Mesenchymal stem cell (in vitro differentiated cells and primary cell): ENCODE data around the gene PTPN12.
"Not testable (repeated sequence)": the region's sequence is repeated elsewhere in the genome, so short reads cannot be mapped to it uniquely, and the experiment has no call there.

Experiments
- DNase-seq: peaks from one replicate; pipeline ENCODE4 v3.0.0-alpha.2; 2013
- H2AFZ ChIP-seq: one replicate; pipeline ENCODE4 v1.6.1; 2013; ENCODE audit warnings: low read depth, mild to moderate bottlenecking, control low read depth, inconsistent platforms, low read length, moderate library complexity
- H2AK5ac ChIP-seq: 2 replicates; pipeline ENCODE4 v1.6.1; 2013; ENCODE audit warnings: low read length, moderate library complexity, mild to moderate bottlenecking, inconsistent platforms; ENCODE audit not compliant: severe bottlenecking
- H2BK120ac ChIP-seq: one replicate; pipeline ENCODE4 v1.6.1; 2013; ENCODE audit warnings: low read depth, mild to moderate bottlenecking, inconsistent platforms, low read length, moderate library complexity
- H2BK12ac ChIP-seq, 2 experiments: one replicate each; pipeline ENCODE4 v1.6.1; 2013; ENCODE audit warnings: inconsistent platforms in 2 of 2, low read length in 2 of 2, mild to moderate bottlenecking in 2 of 2, moderate library complexity in 2 of 2, control low read depth in 1 of 2
- H2BK15ac ChIP-seq: one replicate; pipeline ENCODE4 v1.6.1; 2013; ENCODE audit warnings: mild to moderate bottlenecking, low read depth, inconsistent platforms; ENCODE audit not compliant: poor library complexity, severe bottlenecking
- H2BK5ac ChIP-seq: 2 replicates; pipeline ENCODE4 v1.6.1; 2013; ENCODE audit warnings: low read depth, mild to moderate bottlenecking, low read length, control low read depth, inconsistent platforms; ENCODE audit not compliant: poor library complexity, severe bottlenecking
- H3K14ac ChIP-seq, 2 experiments: one replicate each; pipeline ENCODE4 v1.6.1; 2013; ENCODE audit warnings: inconsistent platforms in 2 of 2, low read length in 2 of 2, control low read depth in 1 of 2, mild to moderate bottlenecking in 1 of 2, moderate library complexity in 1 of 2
- H3K18ac ChIP-seq, 2 experiments: one replicate each; pipeline ENCODE4 v1.6.1; 2013; ENCODE audit warnings: inconsistent platforms in 2 of 2, low read length in 2 of 2, control low read depth in 1 of 2, low read depth in 1 of 2, mild to moderate bottlenecking in 1 of 2
- H3K23ac ChIP-seq, 2 experiments: one replicate each; pipeline ENCODE4 v1.6.1; 2013; ENCODE audit warnings: inconsistent platforms in 2 of 2, low read length in 2 of 2, mild to moderate bottlenecking in 2 of 2, moderate library complexity in 2 of 2, control low read depth in 1 of 2
- H3K27ac ChIP-seq: 2 replicates; pipeline ENCODE4 v1.5.1; 2013; ENCODE audit warnings: mild to moderate bottlenecking, moderate library complexity, low read length, control low read depth, inconsistent platforms; ENCODE audit not compliant: poor library complexity, severe bottlenecking
- H3K27me3 ChIP-seq, 2 experiments: 2 replicates each; pipeline versions ENCODE4 v1.6.1 to v1.7.0; 2013; ENCODE audit warnings: low read length in 2 of 2, mild to moderate bottlenecking in 2 of 2, moderate library complexity in 2 of 2, control low read depth in 1 of 2, inconsistent platforms in 1 of 2; ENCODE audit not compliant: control insufficient read depth in 1 of 2, insufficient read depth in 1 of 2
- H3K36me3 ChIP-seq, 2 experiments: 2 replicates each; pipeline versions ENCODE4 v1.6.1 to v1.7.0; 2013; ENCODE audit warnings: low read length in 2 of 2, control low read depth in 1 of 2, inconsistent platforms in 1 of 2, low read depth in 1 of 2, mild to moderate bottlenecking in 1 of 2; ENCODE audit not compliant: insufficient read depth in 2 of 2, control insufficient read depth in 1 of 2
- H3K4ac ChIP-seq, 2 experiments: one replicate each; pipeline ENCODE4 v1.6.1; 2013; ENCODE audit warnings: inconsistent platforms in 2 of 2, low read length in 2 of 2, mild to moderate bottlenecking in 2 of 2, moderate library complexity in 2 of 2, control low read depth in 1 of 2, low read depth in 1 of 2
- H3K4me1 ChIP-seq: 2 replicates; pipeline ENCODE4 v1.6.1; 2013; ENCODE audit warnings: low read depth, low read length, control low read depth; ENCODE audit not compliant: control insufficient read depth, insufficient read depth
- H3K4me2 ChIP-seq: 2 replicates; pipeline ENCODE4 v1.6.1; 2013; ENCODE audit warnings: low read length, mild to moderate bottlenecking, inconsistent platforms; ENCODE audit not compliant: poor library complexity, severe bottlenecking
- H3K4me3 ChIP-seq, 2 experiments: 2 replicates each; pipeline versions ENCODE4 v1.5.1 to v1.7.0; 2013; ENCODE audit warnings: low read length in 2 of 2, mild to moderate bottlenecking in 2 of 2, control low read depth in 1 of 2, low read depth in 1 of 2; ENCODE audit not compliant: insufficient read depth in 1 of 2
- H3K79me1 ChIP-seq: replicated peaks from 2 replicates; pipeline ENCODE4 v1.6.1; 2013; ENCODE audit warnings: mild to moderate bottlenecking, control low read depth, low read length, inconsistent platforms; ENCODE audit not compliant: poor library complexity, severe bottlenecking
- H3K9ac ChIP-seq: 2 replicates; pipeline ENCODE4 v1.7.0; 2013; ENCODE audit warnings: mild to moderate bottlenecking, low read length, moderate library complexity
- H3K9me3 ChIP-seq: 2 replicates; pipeline ENCODE4 v1.7.0; 2013; ENCODE audit warnings: mild to moderate bottlenecking, low read length; ENCODE audit not compliant: control insufficient read depth
- H4K8ac ChIP-seq: one replicate; pipeline ENCODE4 v1.6.1; 2013; ENCODE audit warnings: inconsistent platforms, mild to moderate bottlenecking, low read length, moderate library complexity
- H4K91ac ChIP-seq: one replicate; pipeline ENCODE4 v1.6.1; 2013; ENCODE audit warnings: mild to moderate bottlenecking, low read length, inconsistent platforms
- whole genome bisulfite sequencing: methylation state at CpG from one replicate; pipeline ENCODE4 v1.1.7; 2013; ENCODE audit warnings: mixed read lengths; 5-methylcytosine and 5-hydroxymethylcytosine counted together

PTPN12 gene

DNA sequence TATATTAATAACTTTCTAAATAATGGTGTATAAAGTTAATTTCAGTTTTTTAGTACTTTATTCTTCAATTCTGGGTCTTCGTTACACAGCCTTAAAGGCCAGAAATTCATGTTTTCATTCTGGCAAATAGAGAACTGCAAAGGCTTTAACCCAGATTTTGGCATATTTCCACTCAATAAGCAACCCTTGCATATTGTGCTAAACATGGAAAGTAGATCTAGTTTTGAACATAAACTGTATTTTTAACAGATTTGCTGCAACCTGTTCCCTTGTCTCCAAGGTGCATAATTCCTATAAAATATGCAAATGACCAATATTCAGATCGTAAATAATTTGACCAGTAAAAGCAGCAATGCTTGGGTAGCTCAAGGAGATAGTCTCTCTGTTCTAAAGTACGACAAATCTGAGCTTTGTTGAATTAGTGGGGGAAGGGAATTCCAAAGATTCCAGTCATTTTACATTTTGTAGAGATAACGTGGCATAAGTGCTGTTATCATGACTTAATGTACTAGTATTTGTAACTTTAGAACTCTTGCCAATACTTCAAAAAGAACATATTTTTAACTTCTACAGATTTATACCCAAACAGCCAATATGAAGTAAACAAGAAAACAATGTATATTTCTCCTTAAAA, 112.7 kb downstream of the PTPN12 start:
- Histone ChIP-seq H3K4ac (no peak overlapping the region), H3K27ac (peak overlapping the region; percentile 45), H3K9me3 (no peaks in the 10 kb centered on the region), H2AFZ (no peak overlapping the region), H2BK15ac (no peak overlapping the region), H3K14ac (no peak overlapping the region), H3K23ac (no peak overlapping the region), H3K79me1 (peaks cover 11% of the 10 kb centered on the region), H3K4me3 (no peak overlapping the region), H3K4me1 (peaks cover 5% of the 10 kb centered on the region), H4K8ac (no peak overlapping the region), H2AK5ac (no peak overlapping the region), H3K27me3 (no peaks in the 10 kb centered on the region), H2BK120ac (no peak overlapping the region), H2BK5ac (no peak overlapping the region), H2BK12ac (no peak overlapping the region), H3K36me3 (peaks cover 43 to 61% of the 10 kb centered on the region in 2 experiments), H3K18ac (no peak overlapping the region), H4K91ac (no peak overlapping the region), H3K4me2 (no peak overlapping the region), H3K9ac (peak overlapping the region; percentile 44)
- 73% methylated on average over 3 of the region's 4 CpGs for WGBS
- DNase-seq = peak; percentile 27

DNA sequence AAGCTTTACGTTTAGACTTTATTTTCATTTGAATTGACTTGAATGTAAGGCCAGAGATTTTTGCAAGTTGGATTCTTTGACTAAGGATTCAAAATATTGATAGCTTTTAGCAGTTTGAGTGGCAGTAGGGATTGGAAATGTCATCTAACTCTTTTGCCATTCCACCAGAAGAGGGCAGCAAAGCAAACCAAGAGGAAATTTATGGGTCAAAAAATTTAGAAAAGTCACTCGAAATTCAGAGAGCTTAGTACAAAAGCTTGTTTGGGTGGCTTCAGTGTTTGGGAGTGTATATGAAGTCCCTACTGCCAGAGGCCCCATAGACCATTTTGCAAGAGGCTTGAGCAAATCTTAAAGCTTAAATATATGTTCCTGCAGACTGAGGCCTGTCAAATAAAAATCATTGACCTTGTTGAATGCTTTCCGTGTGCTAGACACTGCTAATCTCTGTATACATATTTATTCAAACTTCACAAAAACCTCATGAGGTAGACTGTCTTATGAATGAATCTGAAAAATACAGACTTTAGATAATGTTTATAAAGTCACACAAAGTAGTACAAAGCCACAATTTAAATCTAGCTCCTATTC, 114.6 kb downstream of the PTPN12 start:
- no peak overlapping the region for H3K27ac ChIP-seq
- peaks cover 5% of the 10 kb centered on the region for H3K4me1 ChIP-seq
- H3K14ac ChIP-seq = no peak overlapping the region
- 14% methylated on average over 2 of the region's 3 CpGs for WGBS
- no peak overlapping the region for H2BK120ac ChIP-seq
- no peaks in the 10 kb centered on the region for H3K27me3 ChIP-seq
- H3K4me3 ChIP-seq = no peak overlapping the region
- H3K18ac ChIP-seq = no peak overlapping the region
- peak; percentile 57 for DNase-seq
- H3K4me2 ChIP-seq = no peak overlapping the region
- H3K9ac ChIP-seq = peak overlapping the region; percentile 33
- no peak overlapping the region for H2BK12ac ChIP-seq
- H3K4ac ChIP-seq = no peak overlapping the region
- no peak overlapping the region for H3K23ac ChIP-seq
- peaks cover 36 to 62% of the 10 kb centered on the region in 2 experiments for H3K36me3 ChIP-seq
- H4K8ac ChIP-seq = no peak overlapping the region
- H2AK5ac ChIP-seq = no peak overlapping the region
- H3K79me1 ChIP-seq = peaks cover 8% of the 10 kb centered on the region
- H3K9me3 ChIP-seq = no peaks in the 10 kb centered on the region
- no peak overlapping the region for H4K91ac ChIP-seq
- no peak overlapping the region for H2AFZ ChIP-seq
- H2BK5ac ChIP-seq = no peak overlapping the region
- no peak overlapping the region for H2BK15ac ChIP-seq

GRCh38 chr7:77652826-77653225, 115.7 kb downstream of the PTPN12 start:
- H3K14ac ChIP-seq, DNase-seq, H3K9ac ChIP-seq, H3K9me3 ChIP-seq, H3K4me3 ChIP-seq, H4K91ac ChIP-seq, H2BK120ac ChIP-seq, H2AFZ ChIP-seq, H4K8ac ChIP-seq, H2BK5ac ChIP-seq, H3K79me1 ChIP-seq, H3K23ac ChIP-seq, H3K18ac ChIP-seq, H3K4me1 ChIP-seq, H2BK12ac ChIP-seq, H3K4me2 ChIP-seq, H2AK5ac ChIP-seq, H3K27ac ChIP-seq, H2BK15ac ChIP-seq, H3K27me3 ChIP-seq, H3K4ac ChIP-seq: not testable (repeated sequence)
- H3K36me3 ChIP-seq = peaks cover 33 to 62% of the 10 kb centered on the region in 2 experiments
- WGBS = 96% methylated on average over 12 of the region's 12 CpGs

DNA sequence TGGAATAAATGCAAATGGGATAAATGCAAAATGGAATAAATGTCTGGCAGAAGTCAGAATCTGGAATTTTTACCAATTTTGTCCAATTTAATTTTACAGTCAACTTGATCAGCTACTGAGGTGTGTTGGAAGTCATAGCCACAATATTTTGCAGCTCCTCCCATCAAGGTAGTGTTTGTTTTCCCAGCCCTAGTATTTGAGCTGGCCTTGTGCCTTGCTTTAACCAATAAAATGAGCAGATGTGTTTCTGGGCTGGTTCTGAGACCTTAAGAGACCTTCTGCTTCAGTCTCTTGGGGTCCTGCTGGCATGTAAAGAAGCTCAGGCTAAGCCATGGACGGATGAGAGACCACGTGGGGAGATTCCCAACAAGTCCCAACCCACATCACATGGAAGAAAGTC, 116.5 kb downstream of the PTPN12 start:
- DNase-seq = no peak
- Histone ChIP-seq H3K79me1 (peaks cover 5% of the 10 kb centered on the region), H3K4me1 (peaks cover 5% of the 10 kb centered on the region), H2BK15ac (no peak overlapping the region), H3K4me2 (no peak overlapping the region), H3K27me3 (no peaks in the 10 kb centered on the region), H2BK120ac (no peak overlapping the region), H3K27ac (no peak overlapping the region), H3K4me3 (no peak overlapping the region), H2BK5ac (no peak overlapping the region), H3K4ac (no peak overlapping the region), H3K9ac (no peak overlapping the region), H3K18ac (no peak overlapping the region), H4K91ac (no peak overlapping the region), H3K14ac (no peak overlapping the region), H3K36me3 (peaks cover 27 to 64% of the 10 kb centered on the region in 2 experiments), H3K23ac (no peak overlapping the region), H2AFZ (no peak overlapping the region), H2AK5ac (no peak overlapping the region), H2BK12ac (no peak overlapping the region), H3K9me3 (no peaks in the 10 kb centered on the region), H4K8ac (no peak overlapping the region)
- 100% methylated on average over 1 of the region's 2 CpGs for WGBS
